Osteoblast (primary cell): ENCODE measurements around the gene KDM5C. TPM values are rescaled to one million over a fixed set of nuclear protein-coding genes. Genes with fewer than 3 reads are reported as not detected.
A peak's percentile ranks its signal among the peaks of the same experiment; 100 is the strongest.

Experiments used
- DNase-seq: peaks from one replicate; pipeline ENCODE4 v3.0.0; 2011; ENCODE audit warnings: low spot score, mixed read lengths; ENCODE audit not compliant: insufficient read length; ENCODE audit errors: missing footprints
- H2AFZ ChIP-seq: 2 replicates; pipeline ENCODE4 v1.6.0; 2011; ENCODE audit warnings: mild to moderate bottlenecking, low read length
- H3K27ac ChIP-seq: 2 replicates; pipeline ENCODE4 v1.5.1; 2011; ENCODE audit warnings: mild to moderate bottlenecking, low read depth, low read length, moderate library complexity
- H3K27me3 ChIP-seq: 2 replicates; pipeline ENCODE4 v1.6.0; 2012; ENCODE audit warnings: mild to moderate bottlenecking, control low read depth, inconsistent platforms, low read length, moderate library complexity; ENCODE audit not compliant: insufficient read depth
- H3K36me3 ChIP-seq: 2 replicates; pipeline ENCODE4 v1.5.1; 2011; ENCODE audit warnings: mild to moderate bottlenecking, low read length, control low read depth, moderate library complexity; ENCODE audit not compliant: insufficient read depth
- H3K4me1 ChIP-seq: 2 replicates; pipeline ENCODE4 v1.5.1; 2011; ENCODE audit warnings: mild to moderate bottlenecking, low read length, control low read depth, moderate library complexity; ENCODE audit not compliant: insufficient read depth
- H3K4me2 ChIP-seq: 2 replicates; pipeline ENCODE4 v1.6.0; 2011; ENCODE audit warnings: mild to moderate bottlenecking, low read length; ENCODE audit not compliant: insufficient read depth
- H3K4me3 ChIP-seq: fragments of 200-600 bp; sonication (generic); 3 replicates; pipeline ENCODE4 v1.5.1; 2012; ENCODE audit warnings: mild to moderate bottlenecking, low read length, inconsistent platforms; ENCODE audit not compliant: insufficient read depth
- H3K79me2 ChIP-seq: 2 replicates; pipeline ENCODE4 v1.6.0; 2012; ENCODE audit warnings: mild to moderate bottlenecking, low read length, control low read depth, inconsistent platforms; ENCODE audit not compliant: insufficient read depth
- H3K9me3 ChIP-seq: 2 replicates; pipeline ENCODE4 v1.5.1; 2011; ENCODE audit warnings: low read depth, low read length, control low read depth
- H4K20me1 ChIP-seq: 2 replicates; pipeline ENCODE4 v1.6.0; 2012; ENCODE audit warnings: mild to moderate bottlenecking, low read length, control low read depth; ENCODE audit not compliant: insufficient read depth
- CTCF ChIP-seq: IDR thresholded peaks from 2 replicates; pipeline ENCODE4 v1.5.1; 2011; ENCODE audit warnings: mild to moderate bottlenecking, low read depth, low read length, moderate library complexity; ENCODE audit errors: extremely low read depth
- total RNA-seq: library from RNA; depleted of rRNA; stranded (reverse); fragments of >200 nt; gene quantifications from 2 replicates; pipeline ENCODE4 v1.2.3, GENCODE V29; 2012

KDM5C gene
- total RNA-seq, 1 donor, result 104 TPM

DNA sequence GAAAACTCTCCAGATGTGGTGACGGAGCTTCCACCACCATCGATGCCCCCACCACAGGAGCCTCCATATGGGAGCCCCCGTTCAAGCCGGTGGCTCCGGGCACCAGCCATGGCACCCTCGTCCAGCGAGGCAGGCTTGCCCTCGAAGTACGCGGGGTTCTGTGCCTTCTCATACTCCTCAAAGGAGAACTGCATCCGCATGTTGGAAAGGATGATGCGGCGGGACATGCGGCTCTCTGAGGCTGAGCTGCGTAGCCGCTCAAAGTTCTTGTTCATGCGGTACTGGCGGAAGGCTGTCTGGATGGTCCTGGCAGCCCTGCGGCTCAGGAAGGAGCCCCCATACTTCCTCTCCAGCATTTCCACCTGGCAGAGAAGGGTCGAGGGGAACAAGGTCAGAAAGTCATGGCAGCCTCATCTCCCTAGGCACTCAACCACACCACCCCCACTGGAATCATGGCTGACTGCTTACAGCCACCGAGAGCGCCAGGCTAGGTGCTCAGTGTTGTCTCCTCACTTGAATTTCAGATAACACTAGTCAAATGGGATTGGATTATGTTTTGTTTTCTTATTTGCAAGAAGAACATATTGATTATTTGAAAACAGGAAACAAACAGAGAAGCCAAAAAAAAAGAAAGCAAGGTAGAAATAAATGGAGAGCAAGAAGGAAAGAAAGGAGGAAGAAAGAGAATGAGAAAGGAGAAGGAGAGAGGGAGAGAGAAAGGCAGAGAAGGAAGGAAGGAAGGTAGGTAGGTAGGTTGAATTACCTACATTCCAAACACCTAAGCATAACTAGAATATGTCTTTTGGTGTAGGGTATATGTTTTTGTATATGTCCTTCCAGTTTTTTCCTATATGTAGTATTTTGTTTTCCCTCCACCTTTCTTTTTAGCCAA, 29.8 kb upstream of the KDM5C start:
- Histone ChIP-seq H3K9me3 (no peaks in the 10 kb centered on the region), H3K27ac (no peak overlapping the region), H3K27me3 (peaks cover 7% of the 10 kb centered on the region), H3K36me3 (no peaks in the 10 kb centered on the region), H4K20me1 (no peaks in the 10 kb centered on the region), H3K4me2 (no peak overlapping the region), H3K4me1 (no peaks in the 10 kb centered on the region), H2AFZ (no peak overlapping the region), H3K4me3 (no peak overlapping the region), H3K79me2 (no peaks in the 10 kb centered on the region)
- TF ChIP-seq CTCF, result no peak
- peak; percentile 60 for DNase-seq

DNA sequence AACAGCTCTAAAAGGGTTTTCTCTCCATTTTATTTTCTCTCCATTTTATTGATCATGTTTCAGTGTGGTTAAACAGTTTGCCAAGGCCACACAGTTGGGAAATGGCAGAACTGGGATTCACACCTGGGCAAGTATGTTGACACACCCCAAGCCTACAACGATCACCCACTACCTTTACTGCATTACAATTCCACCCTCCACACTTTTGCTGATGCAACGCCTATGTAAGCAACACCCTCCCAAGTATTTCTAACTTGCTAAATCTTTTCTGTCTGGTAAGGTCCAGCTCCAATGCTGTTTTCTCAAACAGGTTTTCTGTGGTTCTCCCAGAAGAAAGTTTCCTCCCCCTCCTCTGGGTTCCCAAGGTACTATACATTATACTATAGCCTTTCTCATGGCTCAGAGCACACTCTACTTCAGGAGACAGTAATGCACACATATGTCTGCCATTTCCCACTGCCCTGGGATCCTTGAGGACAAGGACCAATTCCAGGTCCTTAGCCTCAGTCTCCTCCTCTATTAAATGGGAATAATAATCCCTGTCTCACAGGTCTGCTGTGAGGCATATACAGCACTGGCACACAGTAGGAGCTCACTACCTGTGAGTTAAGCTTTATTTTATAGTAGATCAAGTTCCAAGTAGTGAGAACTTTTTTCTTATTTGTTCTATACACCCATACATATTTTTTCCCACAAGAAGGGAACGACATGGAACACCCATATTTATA, 28.4 kb upstream of the KDM5C start:
- H4K20me1 ChIP-seq, result no peaks in the 10 kb centered on the region
- DNase-seq, result no peak
- H3K79me2 ChIP-seq, result no peaks in the 10 kb centered on the region
- TF ChIP-seq CTCF, result no peak
- no peak overlapping the region for H3K4me3 ChIP-seq
- peaks cover 5% of the 10 kb centered on the region for H3K36me3 ChIP-seq
- no peaks in the 10 kb centered on the region for H3K9me3 ChIP-seq
- H3K27ac ChIP-seq, result no peak overlapping the region
- no peak overlapping the region for H3K4me2 ChIP-seq
- no peaks in the 10 kb centered on the region for H3K4me1 ChIP-seq
- H3K27me3 ChIP-seq, result peaks cover 10% of the 10 kb centered on the region
- H2AFZ ChIP-seq, result no peak overlapping the region

DNA sequence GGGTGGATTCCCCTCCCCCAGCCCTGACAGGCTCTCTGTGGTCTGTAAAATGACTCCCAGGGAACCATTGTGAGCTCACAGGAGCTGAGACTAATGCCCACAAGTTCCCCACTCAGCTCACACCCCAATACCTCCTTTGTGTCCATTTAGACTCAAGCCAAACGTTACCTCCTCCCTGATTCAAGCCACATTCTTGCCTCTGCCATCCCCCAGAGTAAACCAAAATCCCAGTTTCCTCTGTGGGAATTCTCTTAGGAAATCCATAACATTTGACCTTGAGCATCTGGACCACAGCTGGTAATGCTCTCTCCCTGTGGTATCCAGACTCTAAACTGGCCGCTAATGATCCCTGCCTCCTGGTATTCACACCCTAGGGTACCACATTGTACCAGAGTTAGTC, 26.3 kb upstream of the KDM5C start:
- Histone ChIP-seq H4K20me1 (no peaks in the 10 kb centered on the region), H3K4me3 (no peak overlapping the region), H3K79me2 (no peaks in the 10 kb centered on the region), H3K4me2 (no peak overlapping the region), H3K9me3 (no peaks in the 10 kb centered on the region), H3K36me3 (peaks cover 21% of the 10 kb centered on the region), H2AFZ (no peak overlapping the region), H3K4me1 (no peaks in the 10 kb centered on the region), H3K27me3 (peaks cover 8% of the 10 kb centered on the region), H3K27ac (no peak overlapping the region)
- no peak for TF ChIP-seq CTCF
- DNase-seq, result no peak

DNA sequence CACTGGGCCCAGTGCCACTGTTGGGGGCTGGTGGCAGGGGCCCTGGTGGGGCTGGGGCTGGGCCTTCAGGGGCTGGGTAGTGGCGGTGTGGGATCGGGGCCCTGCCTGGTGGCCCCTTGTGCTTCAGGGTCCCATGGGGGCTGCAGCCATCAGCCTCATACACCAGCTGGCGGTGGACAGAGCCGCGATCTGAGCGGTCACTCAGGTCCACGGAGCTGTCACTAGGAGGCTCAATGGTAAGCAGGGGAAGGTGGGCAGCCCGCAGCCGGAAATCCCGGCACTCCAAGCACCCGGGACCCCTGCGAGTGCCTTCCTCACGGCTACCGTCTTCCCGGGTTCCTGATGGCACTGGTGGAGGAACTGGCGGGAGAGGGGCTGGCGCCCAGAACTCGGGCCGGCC, 25.5 kb upstream of the KDM5C start:
- no peak overlapping the region for H3K4me3 ChIP-seq
- DNase-seq, result peak; percentile 29
- no peak overlapping the region for H2AFZ ChIP-seq
- no peaks in the 10 kb centered on the region for H4K20me1 ChIP-seq
- H3K9me3 ChIP-seq, result no peaks in the 10 kb centered on the region
- H3K4me1 ChIP-seq, result no peaks in the 10 kb centered on the region
- H3K79me2 ChIP-seq, result no peaks in the 10 kb centered on the region
- peaks cover 21% of the 10 kb centered on the region for H3K36me3 ChIP-seq
- no peak for TF ChIP-seq CTCF
- H3K4me2 ChIP-seq, result no peak overlapping the region
- H3K27me3 ChIP-seq, result peaks cover 8% of the 10 kb centered on the region
- H3K27ac ChIP-seq, result no peak overlapping the region
